ENCODE results near the gene NDUFS4. TPM values are rescaled to one million over a fixed set of nuclear protein-coding genes. Genes with fewer than 3 reads are reported as not detected.

NDUFS4 gene
- total RNA-seq, 2 experiments from 2014 or later: 52.2 to 69.1 TPM

GRCh38 chr5:53726121-53726520 lies 165.7 kb downstream of the NDUFS4 start:
- CTCF ChIA-PET: no interaction called here
- Mint-ChIP-seq H3K27me3 (no peaks in the 10 kb centered on the region), H3K9me3 (ENCODE audit: low read depth) (peaks cover 7% of the 10 kb centered on the region), H3K36me3 (ENCODE audit: low read depth) (no peaks in the 10 kb centered on the region), H3K4me1 (no peaks in the 10 kb centered on the region), H3K4me3 (no peak overlapping the region), H3K27ac (no peak overlapping the region)
- intact Hi-C loops (cut with DNase I, micrococcal nuclease): no loop called here
- ATAC-seq: no peak
- POLR2A ChIA-PET: no interaction called here
- DNase-seq: no peak

DNA sequence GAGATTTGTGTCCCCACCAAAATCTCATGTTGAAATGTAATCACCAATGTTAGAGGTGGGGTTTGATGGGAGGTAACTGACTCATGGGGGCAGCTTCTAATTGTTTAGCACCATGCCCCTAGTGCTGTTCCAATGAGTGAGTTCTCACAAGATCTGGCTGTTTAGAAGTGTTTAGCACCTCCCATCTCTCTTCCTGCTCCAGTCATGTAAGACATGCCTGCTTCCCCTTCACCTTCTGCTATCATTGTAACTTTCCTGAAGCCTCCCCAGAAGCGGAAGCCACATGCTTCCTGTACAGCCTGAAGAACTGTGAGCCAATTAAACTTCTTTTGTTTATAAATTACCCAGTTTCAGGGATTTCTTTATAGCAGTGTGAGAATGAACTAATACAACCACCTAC lies 170.5 kb downstream of the NDUFS4 start:
- CTCF ChIA-PET: no interaction called here
- POLR2A ChIA-PET: no interaction called here
- intact Hi-C loops (cut with DNase I, micrococcal nuclease): no loop called here

More for the DNA sequence above, 170.5 kb downstream of the NDUFS4 start:
- H3K4me1 Mint-ChIP-seq: no peaks in the 10 kb centered on the region
- no peaks in the 10 kb centered on the region for H3K9me3 Mint-ChIP-seq (ENCODE audit: low read depth)
- H3K27ac Mint-ChIP-seq: no peak overlapping the region
- ATAC-seq: no peak
- H3K36me3 Mint-ChIP-seq (ENCODE audit: low read depth): no peaks in the 10 kb centered on the region
- no peak overlapping the region for H3K4me3 Mint-ChIP-seq
- no peak for DNase-seq
- H3K27me3 Mint-ChIP-seq: no peaks in the 10 kb centered on the region

Other genes with a start within 250 kb of the NDUFS4 start
- under 1 TPM; 0.43 to 0.54 TPM for gene FST, start 80.0 kb upstream of the NDUFS4 start, total RNA-seq